Sigmoid colon (tissue), 7 donors: ENCODE measurements around the gene RFPL3. TPM values are rescaled to one million over a fixed set of nuclear protein-coding genes. Genes with fewer than 3 reads are reported as not detected.
"Not testable (repeated sequence)": the region's sequence is repeated elsewhere in the genome, so short reads cannot be mapped to it uniquely, and the experiment has no call there.

Experiments used
- DNase-seq: peaks from one replicate; pipeline ENCODE4 v3.0.0-alpha.2; 2019
- H3K27ac ChIP-seq, 4 donors: fragments of 200-600 bp; sonication (generic); one replicate each; pipeline ENCODE4 v1.5.1; 2016 to 2019; ENCODE audit warnings: mild to moderate bottlenecking in 1 of 4
- H3K27me3 ChIP-seq, 3 donors: fragments of 200-600 bp; sonication (generic); one replicate each; pipeline ENCODE4 v1.5.1; 2019; ENCODE audit warnings: mild to moderate bottlenecking in 1 of 3
- H3K36me3 ChIP-seq, 4 donors: fragments of 200-600 bp; sonication (generic); one replicate each; pipeline ENCODE4 v1.5.1; 2016 to 2019
- H3K4me1 ChIP-seq, 4 donors: fragments of 200-600 bp; sonication (generic); one replicate each; pipeline ENCODE4 v1.5.1; 2017 to 2019
- H3K4me3 ChIP-seq, 4 donors: fragments of 200-600 bp; sonication (generic); one replicate each; pipeline ENCODE4 v1.5.1; 2017 to 2019; ENCODE audit warnings: mild to moderate bottlenecking in 2 of 4, moderate library complexity in 1 of 4
- H3K9me3 ChIP-seq, 4 donors: fragments of 200-600 bp in 3 of 4; sonication (generic) in 3 of 4; one replicate each; pipeline versions ENCODE4 v1.5.1 to v1.6.1; 2013 to 2019
- EP300 ChIP-seq, 4 donors: sonication (generic); formaldehyde crosslinking; IDR thresholded peaks; one replicate each; pipeline ENCODE4 v1.6.1; 2017; ENCODE audit warnings: antibody characterized with exemption in 4 of 4
- POLR2A ChIP-seq, 2 donors: fragments of 450-650 bp; IDR thresholded peaks; one replicate each; pipeline ENCODE4 v1.6.1; 2016; ENCODE audit warnings: antibody characterized with exemption in 2 of 2, mild to moderate bottlenecking in 2 of 2, moderate library complexity in 2 of 2
- POLR2AphosphoS5 ChIP-seq, 4 donors: sonication (generic); formaldehyde crosslinking; IDR thresholded peaks; one replicate each; pipeline ENCODE4 v1.6.1; 2017; ENCODE audit warnings: antibody characterized with exemption in 4 of 4
- WGBS, 2 donors: extraction: QIAGEN DNeasy Blood & Tissue Kit; methylation state at CpG; one replicate each; pipeline ENCODE4 v1.1.7; 2013; 5-methylcytosine and 5-hydroxymethylcytosine counted together
- intact Hi-C: fragments of 100-400 bp; cut with DNase I; formaldehyde crosslinking; loops from one replicate; pipeline ENCODE4 v1.15.1; 2023
- polyA plus RNA-seq, 3 donors: library from polyadenylated mRNA; stranded (reverse); fragments of 200-250 nt; gene quantifications; one replicate each; pipeline ENCODE4 v1.2.3, GENCODE V29; 2013
- total RNA-seq, 4 donors: library from RNA; depleted of rRNA; stranded (reverse); fragments of >200 nt; gene quantifications; one replicate each; pipeline ENCODE4 v1.1.0, GENCODE V29; 2016
- TF ChIP-seq, protein P1 (sequence below), 4 experiments: fragments of 450-650 bp in 3 of 4; fragments of 200-600 bp in 1 of 4; IDR thresholded peaks; one replicate each; pipeline ENCODE4 v1.5.1; 2016 to 2019; ENCODE audit warnings: antibody characterized with exemption in 4 of 4, mild to moderate bottlenecking in 3 of 4, moderate library complexity in 2 of 4
- donor health status: healthy with polysubstance abuse.
- donor health status: Bipolar disorder and iron deficiency.
- donor health status: healthy.

Gene RFPL3
- total RNA-seq (not detected), polyA plus RNA-seq (not detected)

DNA sequence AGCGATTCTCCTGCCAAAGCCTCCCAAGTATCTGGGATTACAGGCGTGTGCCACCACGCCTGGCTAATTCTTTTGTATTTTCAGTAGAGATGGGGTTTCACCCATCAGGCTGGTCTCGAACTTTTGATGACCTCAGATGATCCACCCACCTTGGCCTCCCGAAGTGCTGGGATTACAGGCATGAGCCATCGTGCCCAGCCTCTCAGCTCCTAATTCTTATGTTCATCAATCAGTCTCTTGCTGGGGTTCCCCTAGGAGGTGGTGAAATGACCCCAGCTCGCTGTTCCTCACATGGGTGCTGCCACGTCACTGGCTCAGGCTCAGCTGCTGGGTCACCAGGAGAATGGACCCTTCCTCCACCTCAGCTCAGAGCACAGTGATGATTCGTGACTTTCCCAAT is at the start of gene RFPL3:
Gene RFPL3 (plus strand): TSS at position 301 of the 400 bp plus-strand sequence. CDS start 205 bp downstream, outside the sequence.
- intact Hi-C loops, H3K4me1 ChIP-seq, DNase-seq, H3K36me3 ChIP-seq, H3K9me3 ChIP-seq, H3K27me3 ChIP-seq, H3K4me3 ChIP-seq, H3K27ac ChIP-seq: not testable (repeated sequence)
- 79% methylated on average over 9 of the region's 9 CpGs for WGBS, 2 donors

DNA sequence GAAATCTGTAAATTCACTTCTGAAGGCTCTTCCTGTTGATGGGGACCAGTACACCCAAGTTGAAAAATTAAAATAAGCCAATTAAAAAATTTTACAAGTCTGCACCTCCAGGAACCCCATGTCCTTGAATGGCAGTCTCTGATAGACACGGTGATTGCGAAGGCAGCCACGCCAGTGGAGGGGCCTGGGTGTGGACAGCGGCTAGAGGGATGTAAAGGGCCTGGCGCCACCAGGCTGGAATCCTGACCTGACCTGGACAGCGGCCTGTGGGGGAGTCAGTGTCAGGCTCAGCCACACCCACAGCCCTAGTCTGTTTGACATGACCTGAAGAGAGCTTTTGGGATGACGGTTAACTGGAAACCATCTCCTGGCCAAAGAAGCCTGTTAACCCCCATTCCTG is 49.5 kb upstream of the RFPL3 start:
- Histone ChIP-seq H3K4me1 (no peaks in the 10 kb centered on the region), H3K9me3 (no peaks in the 10 kb centered on the region), H3K27me3 (peaks cover 0 to 24% (median 0%) of the 10 kb centered on the region in 3 donors), H3K36me3 (no peaks in the 10 kb centered on the region), H3K27ac (no peak overlapping the region), H3K4me3 (no peak overlapping the region)
- WGBS, 2 donors: 68 to 81% methylated on average over 7 of the region's 7 CpGs
- no peak for DNase-seq
- intact Hi-C loops: no loop called here
- TF ChIP-seq POLR2A (IDR thresholded peaks at IDR 0.05): no peak
- no peak for TF ChIP-seq EP300 (IDR thresholded peaks at IDR 0.05)
- TF ChIP-seq POLR2AphosphoS5 (IDR thresholded peaks at IDR 0.05): no peak
- TF ChIP-seq, protein P1, sequence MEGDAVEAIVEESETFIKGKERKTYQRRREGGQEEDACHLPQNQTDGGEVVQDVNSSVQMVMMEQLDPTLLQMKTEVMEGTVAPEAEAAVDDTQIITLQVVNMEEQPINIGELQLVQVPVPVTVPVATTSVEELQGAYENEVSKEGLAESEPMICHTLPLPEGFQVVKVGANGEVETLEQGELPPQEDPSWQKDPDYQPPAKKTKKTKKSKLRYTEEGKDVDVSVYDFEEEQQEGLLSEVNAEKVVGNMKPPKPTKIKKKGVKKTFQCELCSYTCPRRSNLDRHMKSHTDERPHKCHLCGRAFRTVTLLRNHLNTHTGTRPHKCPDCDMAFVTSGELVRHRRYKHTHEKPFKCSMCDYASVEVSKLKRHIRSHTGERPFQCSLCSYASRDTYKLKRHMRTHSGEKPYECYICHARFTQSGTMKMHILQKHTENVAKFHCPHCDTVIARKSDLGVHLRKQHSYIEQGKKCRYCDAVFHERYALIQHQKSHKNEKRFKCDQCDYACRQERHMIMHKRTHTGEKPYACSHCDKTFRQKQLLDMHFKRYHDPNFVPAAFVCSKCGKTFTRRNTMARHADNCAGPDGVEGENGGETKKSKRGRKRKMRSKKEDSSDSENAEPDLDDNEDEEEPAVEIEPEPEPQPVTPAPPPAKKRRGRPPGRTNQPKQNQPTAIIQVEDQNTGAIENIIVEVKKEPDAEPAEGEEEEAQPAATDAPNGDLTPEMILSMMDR (IDR thresholded peaks at IDR 0.05): no peak

DNA sequence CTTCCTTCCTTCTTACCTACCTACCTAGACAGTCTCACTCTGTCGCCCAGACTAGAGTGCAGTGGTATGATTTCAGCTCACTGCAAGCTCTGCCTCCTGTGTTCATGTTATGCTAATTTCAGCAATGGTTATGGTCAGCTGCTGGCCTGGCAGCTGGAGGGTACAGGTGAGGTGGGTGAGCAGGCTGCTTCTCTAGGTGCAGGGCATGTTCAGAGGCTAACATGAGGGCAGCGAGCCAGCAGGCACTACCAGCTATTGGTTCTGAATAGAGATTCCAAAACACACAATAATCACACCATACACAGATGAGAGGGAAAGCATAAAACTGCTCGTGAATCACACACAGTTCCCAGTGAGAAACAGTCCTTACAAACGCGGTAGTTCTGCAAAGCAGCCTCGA is 48.7 kb upstream of the RFPL3 start:
- DNase-seq: no peak

DNA sequence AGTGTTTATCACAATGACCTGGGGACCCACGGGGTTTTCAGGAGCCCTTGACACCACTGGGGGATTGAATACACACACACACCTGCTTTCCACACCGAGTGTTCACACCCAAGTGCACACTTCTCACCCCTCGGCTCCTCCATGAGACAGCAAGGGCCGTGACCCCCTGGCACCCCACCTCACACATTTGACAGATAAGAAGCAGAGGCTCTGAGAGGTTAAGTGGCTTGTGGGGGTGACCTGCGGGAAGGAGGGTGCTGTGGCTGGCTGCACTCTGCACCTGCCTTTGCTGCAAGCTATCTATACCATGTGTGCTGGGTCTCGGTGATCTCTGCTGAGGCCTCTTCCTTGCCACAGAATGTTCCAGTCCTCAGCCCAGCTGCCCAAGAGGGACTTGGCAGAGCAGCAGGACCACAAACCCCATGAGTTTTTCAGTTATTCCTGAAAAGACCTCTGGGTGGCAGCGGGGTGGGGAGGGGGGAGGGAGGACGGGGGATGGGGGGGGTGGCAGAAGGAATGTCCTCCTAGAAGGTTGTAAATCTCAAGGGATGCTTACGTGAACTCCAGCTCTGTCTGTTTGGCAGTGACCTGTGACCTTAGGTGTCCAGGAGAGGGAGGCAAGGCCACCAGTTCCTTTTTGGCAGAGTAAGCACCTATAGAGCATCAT is 47.9 kb upstream of the RFPL3 start:
- no peak overlapping the region for H3K4me3 ChIP-seq
- no peaks in the 10 kb centered on the region for H3K9me3 ChIP-seq
- H3K36me3 ChIP-seq: no peaks in the 10 kb centered on the region
- no peaks in the 10 kb centered on the region for H3K4me1 ChIP-seq
- no peak for TF ChIP-seq EP300 (IDR thresholded peaks at IDR 0.05)
- TF ChIP-seq, protein P1 (IDR thresholded peaks at IDR 0.05): no peak
- no peak for TF ChIP-seq POLR2AphosphoS5 (IDR thresholded peaks at IDR 0.05)
- no peak for TF ChIP-seq POLR2A (IDR thresholded peaks at IDR 0.05)
- H3K27me3 ChIP-seq: peaks cover 0 to 24% (median 0%) of the 10 kb centered on the region in 3 donors
- H3K27ac ChIP-seq: no peak overlapping the region
- intact Hi-C loops: no loop called here
- WGBS, 2 donors: 41% methylated on average over 9 of the region's 9 CpGs
- DNase-seq: no peak

More for the DNA sequence above, 48.7 kb upstream of the RFPL3 start:
- Histone ChIP-seq H3K4me1 (no peaks in the 10 kb centered on the region), H3K27me3 (peaks cover 0 to 24% (median 0%) of the 10 kb centered on the region in 3 donors), H3K9me3 (no peaks in the 10 kb centered on the region), H3K27ac (no peak overlapping the region), H3K4me3 (no peak overlapping the region), H3K36me3 (no peaks in the 10 kb centered on the region)
- intact Hi-C loops: no loop called here
- 76 to 84% methylated on average over 6 of the region's 6 CpGs for WGBS, 2 donors
- TF ChIP-seq POLR2A (IDR thresholded peaks at IDR 0.05): no peak
- TF ChIP-seq EP300 (IDR thresholded peaks at IDR 0.05): no peak
- no peak for TF ChIP-seq POLR2AphosphoS5 (IDR thresholded peaks at IDR 0.05)
- TF ChIP-seq, protein P1 (IDR thresholded peaks at IDR 0.05): no peak

DNA sequence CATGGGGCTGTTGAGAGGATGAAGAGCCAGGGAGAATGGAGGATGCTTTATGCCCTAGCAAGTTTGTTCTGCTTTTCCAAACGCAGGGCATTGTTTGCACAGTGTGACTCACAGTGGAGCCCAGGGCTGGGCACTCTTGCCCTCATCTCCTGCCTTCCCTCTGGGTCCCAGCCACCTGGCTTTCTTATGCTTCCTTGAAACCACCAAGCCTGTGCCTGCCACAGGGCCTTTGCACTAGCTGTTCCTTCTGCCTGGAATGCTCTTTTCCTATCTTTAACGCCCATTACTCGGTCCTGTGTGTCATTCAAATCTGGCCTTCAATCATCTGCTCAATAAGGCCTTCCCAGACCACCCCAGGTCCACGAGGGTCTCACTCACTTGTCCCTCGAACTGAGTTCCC is 46.9 kb upstream of the RFPL3 start:
- H3K4me3 ChIP-seq: no peak overlapping the region
- H3K27me3 ChIP-seq: peaks cover 0 to 24% (median 0%) of the 10 kb centered on the region in 3 donors
- TF ChIP-seq POLR2A (IDR thresholded peaks at IDR 0.05): no peak
- no peak for TF ChIP-seq POLR2AphosphoS5 (IDR thresholded peaks at IDR 0.05)
- no peak for TF ChIP-seq EP300 (IDR thresholded peaks at IDR 0.05)
- TF ChIP-seq, protein P1 (IDR thresholded peaks at IDR 0.05): no peak
- no peak overlapping the region for H3K27ac ChIP-seq
- intact Hi-C loops: no loop called here
- 68 to 80% methylated on average over 5 of the region's 5 CpGs for WGBS, 2 donors
- no peaks in the 10 kb centered on the region for H3K36me3 ChIP-seq
- no peaks in the 10 kb centered on the region for H3K9me3 ChIP-seq
- no peak for DNase-seq
- no peaks in the 10 kb centered on the region for H3K4me1 ChIP-seq
